Astrocyte of the cerebellum (primary cell): Measurements from ENCODE around the gene OSBPL5.

ENCODE experiments used
- DNase-seq: peaks from one replicate; pipeline ENCODE4 v3.0.0-alpha.2; 2011; ENCODE audit warnings: low read depth
- H3K4me3 ChIP-seq: 2 replicates; pipeline ENCODE4 v1.5.1; 2011; ENCODE audit warnings: mild to moderate bottlenecking, low read depth, low read length, moderate library complexity
- CTCF ChIP-seq: IDR thresholded peaks from 2 replicates; pipeline ENCODE4 v1.5.1; 2012; ENCODE audit warnings: low read length, low read depth, moderate library complexity, mild to moderate bottlenecking; ENCODE audit errors: missing control alignments
- in situ Hi-C: cut with HindIII; loops from 2 replicates; pipeline ENCODE4 v1.10.0; 2017; ENCODE audit warnings: low sequenced_read_pairs

OSBPL5 gene

DNA sequence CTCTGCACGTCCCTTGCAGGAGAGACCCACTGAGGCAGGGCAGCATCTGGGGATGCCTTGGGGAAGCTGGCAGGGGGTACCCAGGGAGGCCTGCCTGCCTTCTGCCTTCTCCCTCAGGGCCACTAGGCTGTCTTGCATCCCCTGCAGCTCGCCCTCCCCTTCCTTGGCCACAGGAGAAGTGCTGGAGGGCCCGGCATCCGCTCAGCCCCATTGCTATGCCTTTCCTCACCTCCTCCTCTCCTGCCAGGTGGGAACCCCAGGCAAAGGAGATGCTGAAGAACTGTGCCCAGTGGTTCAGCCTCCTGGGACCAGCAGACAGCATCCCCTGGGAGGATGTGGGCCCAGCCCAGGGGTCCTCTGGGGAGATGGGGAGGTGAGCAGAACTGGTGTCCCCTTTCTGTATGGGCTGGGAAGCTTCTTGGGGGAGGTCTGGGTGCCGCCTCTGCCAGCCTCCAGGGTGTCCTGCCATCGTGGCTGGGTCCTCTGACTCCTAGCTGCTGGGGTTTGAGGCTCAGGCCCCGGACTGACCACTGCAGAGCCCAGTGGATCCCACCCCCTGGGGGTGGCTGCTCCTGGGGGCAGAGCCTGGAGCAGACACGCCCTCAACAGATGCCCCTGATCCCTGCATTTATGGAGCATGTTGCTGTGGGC, 32.9 kb upstream of the OSBPL5 start:
- no peak for DNase-seq
- TF ChIP-seq CTCF, result no peak
- no peak overlapping the region for H3K4me3 ChIP-seq
- in situ Hi-C loops, result no loop called here

DNA sequence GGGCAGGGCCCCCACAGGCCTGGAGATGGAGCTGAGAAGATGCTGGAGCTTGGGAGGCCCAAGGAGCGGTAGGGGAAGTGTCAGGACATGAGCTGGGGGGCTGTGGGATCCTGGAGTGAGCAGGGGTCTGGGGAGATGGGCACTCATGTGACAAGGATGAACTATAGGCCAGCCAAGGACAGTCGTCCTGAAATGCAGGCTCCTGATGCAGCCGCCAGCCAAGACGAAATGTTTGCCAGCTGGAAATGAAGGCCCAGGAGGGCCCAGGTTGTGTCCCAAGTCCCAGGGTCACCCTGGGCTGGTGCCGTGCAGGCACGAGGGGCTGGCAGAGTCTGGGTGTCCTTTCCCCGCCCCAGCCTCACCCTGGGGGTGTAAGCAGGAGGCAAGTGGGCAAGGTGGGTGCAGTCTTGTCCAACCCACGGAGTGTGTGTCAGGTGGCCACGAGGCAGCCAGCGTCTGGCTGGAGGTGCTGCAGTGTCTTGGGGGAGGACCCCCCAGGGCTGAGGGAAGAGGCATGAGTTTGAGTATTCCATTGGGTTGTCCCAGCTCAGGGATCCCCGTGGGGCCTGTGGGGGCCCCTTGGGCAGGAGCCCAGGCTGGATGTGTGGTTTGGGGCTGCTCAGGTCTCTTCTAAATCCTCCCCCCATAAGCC, 32.1 kb upstream of the OSBPL5 start:
- no peak for TF ChIP-seq CTCF

DNA sequence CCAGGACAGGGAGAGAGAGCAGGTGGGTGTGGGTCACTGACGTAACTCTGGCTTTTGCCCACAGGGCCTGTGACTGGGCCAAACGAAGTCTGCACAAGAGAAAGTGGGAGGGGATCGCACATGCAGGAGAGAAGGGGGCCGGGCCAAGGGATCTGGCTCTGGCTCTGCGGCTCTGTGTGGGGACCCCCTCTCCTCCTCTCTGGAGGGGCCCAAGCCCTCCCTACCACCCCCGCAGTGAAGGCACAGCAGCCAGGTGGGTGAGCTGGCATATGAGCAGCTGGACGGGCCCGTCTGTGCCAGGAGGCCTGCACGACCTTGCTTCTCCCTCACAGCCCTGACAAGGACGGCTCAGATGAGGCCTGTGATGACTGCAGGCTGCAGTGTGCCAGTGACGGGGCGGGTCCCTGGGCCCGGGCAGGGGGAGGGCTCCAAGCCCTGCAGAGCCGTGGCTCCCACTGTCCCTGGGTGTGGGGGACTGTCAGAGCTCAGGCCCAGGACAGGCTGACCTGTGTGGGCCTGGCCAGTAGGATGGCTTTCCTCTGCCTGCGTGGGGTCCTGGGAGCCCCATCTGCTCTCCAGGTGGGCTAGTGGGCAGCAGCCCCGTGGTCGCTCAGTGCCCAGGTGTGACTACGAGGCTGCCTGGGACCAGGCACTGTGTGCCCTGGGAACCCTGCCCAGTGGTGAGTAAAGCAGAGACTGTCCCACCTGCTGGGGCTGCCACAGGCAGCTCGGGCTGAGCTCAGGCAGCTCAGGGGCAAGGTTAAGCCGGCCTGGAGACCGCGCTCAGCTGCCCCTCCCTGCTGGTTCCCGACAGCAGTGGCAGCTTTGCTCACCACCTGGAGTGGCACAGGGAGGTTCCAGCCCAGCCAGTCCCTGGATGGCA, 31.3 kb upstream of the OSBPL5 start:
- in situ Hi-C loops, result no loop called here
- DNase-seq, result no peak
- H3K4me3 ChIP-seq, result no peak overlapping the region
- no peak for TF ChIP-seq CTCF

More for the DNA sequence above, 32.1 kb upstream of the OSBPL5 start:
- no peak overlapping the region for H3K4me3 ChIP-seq
- in situ Hi-C loops, result no loop called here
- DNase-seq, result no peak

DNA sequence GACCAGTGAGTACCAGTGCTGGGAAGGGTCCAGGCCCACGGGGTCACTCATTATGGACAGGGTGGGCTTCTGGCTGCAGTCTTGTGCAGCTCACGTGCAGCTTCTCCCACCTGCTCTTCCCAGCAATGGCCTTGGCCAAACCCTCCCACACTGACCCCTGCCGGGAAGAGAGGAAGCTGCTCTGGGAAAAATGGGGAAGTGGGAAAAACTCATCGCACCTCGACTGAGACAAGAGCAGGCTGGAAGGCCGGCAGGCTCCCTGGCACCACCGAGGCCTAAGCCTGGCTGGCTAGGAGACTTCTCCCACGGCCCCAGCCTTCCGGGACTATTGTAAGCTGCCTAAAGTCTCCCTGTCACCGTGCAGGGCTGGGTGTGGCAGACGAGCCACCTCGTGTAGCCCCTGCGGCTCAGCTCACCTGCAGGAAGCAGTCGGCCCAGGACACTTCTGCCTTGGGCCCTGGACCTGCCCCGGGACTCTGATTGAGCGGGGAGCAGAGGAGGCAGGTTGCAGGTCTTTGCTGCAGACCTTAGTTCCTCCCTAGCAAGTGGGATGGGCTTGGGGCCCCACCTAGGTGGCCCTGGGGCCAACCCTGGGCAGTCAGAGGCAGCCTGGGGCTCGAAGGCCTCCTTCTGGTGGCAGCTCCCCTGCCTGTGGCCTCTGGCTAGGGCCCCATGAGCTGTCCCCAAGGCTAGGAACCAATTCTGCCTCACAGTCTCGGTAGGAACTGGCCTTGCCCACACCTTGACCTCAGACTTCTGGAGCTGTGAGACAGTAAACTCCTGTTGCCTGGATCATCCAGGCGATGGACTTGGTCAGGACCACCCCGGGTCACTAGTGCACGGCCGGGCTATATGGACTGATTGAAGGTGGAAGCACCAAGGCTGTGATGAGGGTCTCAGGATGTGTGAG, 30.4 kb upstream of the OSBPL5 start:
- no peak for DNase-seq
- no peak overlapping the region for H3K4me3 ChIP-seq
- in situ Hi-C loops, result no loop called here
- peak; percentile 48 for TF ChIP-seq CTCF

- DNase-seq, result no peak
- in situ Hi-C loops, result no loop called here
- no peak for TF ChIP-seq CTCF
- H3K4me3 ChIP-seq, result no peak overlapping the region
These were observed 29.1 kb upstream of the OSBPL5 start for GRCh38 chr11:3194016-3194816.
